NCI-H460 (cell line): ENCODE results near the gene SPSB1. TPM values are rescaled to one million over a fixed set of nuclear protein-coding genes. Genes with fewer than 3 reads are reported as not detected.
"Not testable (repeated sequence)": the region's sequence is repeated elsewhere in the genome, so short reads cannot be mapped to it uniquely, and the experiment has no call there.

Experiments
- DNase-seq: peaks from one replicate; pipeline ENCODE4 v3.0.0-alpha.2; 2016; ENCODE audit warnings: low read depth; ENCODE audit errors: extremely low read depth
- total RNA-seq: library from RNA; depleted of rRNA; stranded (reverse); fragments of >200 nt; shearing (Covaris generic); gene quantifications from 2 replicates; pipeline ENCODE4 v1.2.3, GENCODE V29; 2014

Gene SPSB1
- total RNA-seq, 1 experiment from 2014 or later: 14.4 TPM

- not testable (repeated sequence) for DNase-seq
Observed at GRCh38 chr1:9385392-9385791, 92.7 kb downstream of the SPSB1 start.

GRCh38 chr1:9385801-9386573 lies 93.3 kb downstream of the SPSB1 start:
- DNase-seq: no peak

- DNase-seq: no peak
Observed at GRCh38 chr1:9388335-9389180, 95.9 kb downstream of the SPSB1 start.

GRCh38 chr1:9389968-9390367 lies 97.3 kb downstream of the SPSB1 start:
- no peak for DNase-seq

GRCh38 chr1:9391620-9392019 lies 98.9 kb downstream of the SPSB1 start:
- DNase-seq: no peak

GRCh38 chr1:9394010-9394409 lies 101.3 kb downstream of the SPSB1 start:
- no peak for DNase-seq

- DNase-seq: no peak
Observed at GRCh38 chr1:9395018-9395417, 102.3 kb downstream of the SPSB1 start.

- DNase-seq: no peak
Observed at GRCh38 chr1:9397047-9397446, 104.4 kb downstream of the SPSB1 start.

- DNase-seq: no peak
Observed at GRCh38 chr1:9397997-9398526, 105.4 kb downstream of the SPSB1 start.

GRCh38 chr1:9399510-9400424 lies 107.1 kb downstream of the SPSB1 start:
- no peak for DNase-seq

- no peak for DNase-seq
Observed at GRCh38 chr1:9400425-9401079, 107.9 kb downstream of the SPSB1 start.

- DNase-seq: no peak
Observed at GRCh38 chr1:9401080-9401453, 108.4 kb downstream of the SPSB1 start.

- DNase-seq: no peak
Observed at GRCh38 chr1:9402256-9402616, 109.5 kb downstream of the SPSB1 start.

- no peak for DNase-seq
Observed at GRCh38 chr1:9402717-9403225, 110.1 kb downstream of the SPSB1 start.

GRCh38 chr1:9404117-9404914 lies 111.6 kb downstream of the SPSB1 start:
- no peak for DNase-seq

GRCh38 chr1:9406111-9406510 lies 113.4 kb downstream of the SPSB1 start:
- DNase-seq: no peak

- no peak for DNase-seq
Observed at GRCh38 chr1:9410737-9411297, 118.1 kb downstream of the SPSB1 start.

GRCh38 chr1:9413071-9413876 lies 120.6 kb downstream of the SPSB1 start:
- DNase-seq: no peak
